Measurements from ENCODE around the gene STRN4. TPM values are rescaled to one million over a fixed set of nuclear protein-coding genes. Genes with fewer than 3 reads are reported as not detected.

STRN4 gene
- total RNA-seq, 1 experiment from 2014 or later = 143 TPM

GRCh38 chr19:46693760-46694159 lies 52.5 kb downstream of the STRN4 start:
- Histone ChIP-seq H3K4me2 (ENCODE audit: insufficient read depth, insufficient read length, low read length) (no peak overlapping the region), H3K27ac (ENCODE audit: insufficient read length, low read depth, low read length) (no peak overlapping the region), H2BK20ac (ENCODE audit: low read depth, low read length, poor library complexity, severe bottlenecking) (no peak overlapping the region), H2BK120ac (ENCODE audit: low read depth, low read length, poor library complexity, severe bottlenecking) (no peak overlapping the region), H2AK5ac (ENCODE audit: insufficient read length, low read length) (no peak overlapping the region), H3K23ac (ENCODE audit: insufficient read length, low read depth, low read length) (no peak overlapping the region), H3K56ac (ENCODE audit: insufficient read length, low read depth, low read length) (no peak overlapping the region), H3T11ph (ENCODE audit: low read length) (no peak overlapping the region), H4K5ac (ENCODE audit: insufficient read length, low read depth, low read length) (no peak overlapping the region), H3K27me3 (ENCODE audit: insufficient read depth, low read length) (no peaks in the 10 kb centered on the region), H3K18ac (ENCODE audit: insufficient read length, low read depth, low read length) (no peak overlapping the region), H2AFZ (ENCODE audit: low read length) (no peak overlapping the region), H3K4me1 (ENCODE audit: insufficient read depth, low read length) (no peaks in the 10 kb centered on the region), H3K79me2 (ENCODE audit: insufficient read depth, low read length) (no peaks in the 10 kb centered on the region), H3K9ac (ENCODE audit: extremely low read depth, insufficient read length, low read length) (no peak overlapping the region), H2BK15ac (ENCODE audit: low read depth, low read length) (no peak overlapping the region), H4K91ac (ENCODE audit: insufficient read length, low read depth, low read length) (no peak overlapping the region), H3K23me2 (ENCODE audit: insufficient read length, low read depth, low read length, poor library complexity, severe bottlenecking) (no peaks in the 10 kb centered on the region), H4K8ac (replicated peaks; ENCODE audit: insufficient read length, low read depth, low read length) (no peak overlapping the region), H3K14ac (ENCODE audit: insufficient read depth, low read length) (no peak overlapping the region), H2BK5ac (ENCODE audit: insufficient read length, low read length) (no peak overlapping the region), H3K79me1 (ENCODE audit: insufficient read depth, low read depth, low read length, poor library complexity, severe bottlenecking) (no peaks in the 10 kb centered on the region), H3K9me3 (ENCODE audit: control insufficient read depth, low read depth, low read length) (no peaks in the 10 kb centered on the region), H2BK12ac (ENCODE audit: insufficient read length, low read depth, low read length) (no peak overlapping the region), H4K20me1 (ENCODE audit: control insufficient read depth, insufficient read depth, insufficient read length) (no peaks in the 10 kb centered on the region), H3K4ac (ENCODE audit: low read depth, low read length) (no peak overlapping the region)
- no CpG with 5 or more reads among the region's 22 CpGs for WGBS (ENCODE audit: extremely low coverage, insufficient read length, low lambda C conversion rate)
- no peak for DNase-seq
- Mint-ChIP-seq H3K4me3 (no peak overlapping the region), H3K36me3 (ENCODE audit: insufficient read depth in 1 of 3, low read depth in 3 of 3) (peaks cover 64 to 88% (median 88%) of the 10 kb centered on the region in 3 experiments), H3K27ac (no peak overlapping the region), H3K27me3 (ENCODE audit: low read depth) (no peaks in the 10 kb centered on the region), H3K9me3 (no peaks in the 10 kb centered on the region; a peak in 1 of 5 replicates), H3K4me1 (peaks cover 7 to 17% of the 10 kb centered on the region in 2 experiments)
- no peak for TF ChIP-seq CTCF (conservative IDR thresholded peaks at IDR 0.05)
